Adrenal gland (tissue), 5 donors: ENCODE measurements around the gene COL2A1.

ENCODE experiments used
- POLR2A ChIP-seq, 2 donors: fragments of 450-650 bp; IDR thresholded peaks; one replicate each; pipeline ENCODE4 v1.6.1; 2017; ENCODE audit warnings: antibody characterized with exemption in 2 of 2, mild to moderate bottlenecking in 2 of 2, moderate library complexity in 1 of 2
- TF ChIP-seq, protein P1 (sequence below), 6 experiments: fragments of 450-650 bp in 4 of 6; fragments of 200-600 bp in 2 of 6; sonication (generic) in 1 of 6; IDR thresholded peaks; 1 replicate in 5 of 6; 2 replicates in 1 of 6; pipeline versions ENCODE4 v1.5.1 to v1.8.0; 2016 to 2021; ENCODE audit warnings: antibody characterized with exemption in 6 of 6, mild to moderate bottlenecking in 2 of 6, moderate library complexity in 1 of 6
- donor health status: DM: no; HTN: no; CAD: no.

DNA sequence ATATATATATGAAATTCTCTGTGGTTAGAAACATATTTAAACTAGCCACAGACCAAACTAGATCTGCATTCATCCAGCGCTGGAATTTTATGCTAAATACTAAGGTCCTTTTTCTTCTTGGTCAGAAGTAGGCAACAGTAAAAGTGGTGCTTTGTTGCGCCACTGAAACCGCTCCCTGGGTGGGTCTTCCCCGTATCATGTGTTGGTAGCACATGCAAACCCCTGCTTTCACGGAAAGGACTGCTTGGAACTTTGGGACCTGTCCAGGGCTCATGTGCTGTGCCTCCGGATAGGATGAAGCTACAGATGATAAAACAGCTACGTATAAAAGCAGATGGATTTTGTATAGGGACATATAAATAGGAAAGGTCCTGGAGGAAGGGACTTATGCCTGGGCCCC, 40.1 kb upstream of the COL2A1 start:
- TF ChIP-seq, protein P1, sequence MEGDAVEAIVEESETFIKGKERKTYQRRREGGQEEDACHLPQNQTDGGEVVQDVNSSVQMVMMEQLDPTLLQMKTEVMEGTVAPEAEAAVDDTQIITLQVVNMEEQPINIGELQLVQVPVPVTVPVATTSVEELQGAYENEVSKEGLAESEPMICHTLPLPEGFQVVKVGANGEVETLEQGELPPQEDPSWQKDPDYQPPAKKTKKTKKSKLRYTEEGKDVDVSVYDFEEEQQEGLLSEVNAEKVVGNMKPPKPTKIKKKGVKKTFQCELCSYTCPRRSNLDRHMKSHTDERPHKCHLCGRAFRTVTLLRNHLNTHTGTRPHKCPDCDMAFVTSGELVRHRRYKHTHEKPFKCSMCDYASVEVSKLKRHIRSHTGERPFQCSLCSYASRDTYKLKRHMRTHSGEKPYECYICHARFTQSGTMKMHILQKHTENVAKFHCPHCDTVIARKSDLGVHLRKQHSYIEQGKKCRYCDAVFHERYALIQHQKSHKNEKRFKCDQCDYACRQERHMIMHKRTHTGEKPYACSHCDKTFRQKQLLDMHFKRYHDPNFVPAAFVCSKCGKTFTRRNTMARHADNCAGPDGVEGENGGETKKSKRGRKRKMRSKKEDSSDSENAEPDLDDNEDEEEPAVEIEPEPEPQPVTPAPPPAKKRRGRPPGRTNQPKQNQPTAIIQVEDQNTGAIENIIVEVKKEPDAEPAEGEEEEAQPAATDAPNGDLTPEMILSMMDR (IDR thresholded peaks at IDR 0.05): no peak
- no peak for TF ChIP-seq POLR2A (IDR thresholded peaks at IDR 0.05)
